GM18498 (cell line): ENCODE measurements around the gene OR8A1.

Source experiments
- ATAC-seq: cut with Tn5 transposase; IDR thresholded peaks from one replicate; pipeline ENCODE4 v1.9.1; 2021; ENCODE audit warnings: mild to moderate bottlenecking, moderate library complexity; ENCODE audit not compliant: unreplicated experiment

The OR8A1 gene

GRCh38 chr11:124569697-124570096 is at the start of gene OR8A1:
Gene OR8A1, plus strand, starts transcription at chr11:124569997. Its CDS starts 123 bp downstream, at chr11:124570120.
- ATAC-seq = no peak

DNA sequence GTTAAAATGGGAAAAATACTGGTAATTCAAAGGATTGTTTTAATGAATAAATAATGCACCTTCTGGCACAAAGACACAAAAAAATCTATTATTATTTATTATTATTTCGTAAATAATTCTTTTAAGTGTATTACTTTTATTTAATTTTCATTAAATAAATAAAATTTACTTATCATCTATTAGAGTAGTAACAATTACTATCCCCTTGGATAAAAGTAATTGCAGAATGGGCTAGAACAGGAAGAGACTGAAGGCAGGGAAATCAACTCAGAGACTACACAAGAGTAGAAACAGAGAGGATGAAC is 49.3 kb upstream of the OR8A1 start:
- ATAC-seq = no peak

DNA sequence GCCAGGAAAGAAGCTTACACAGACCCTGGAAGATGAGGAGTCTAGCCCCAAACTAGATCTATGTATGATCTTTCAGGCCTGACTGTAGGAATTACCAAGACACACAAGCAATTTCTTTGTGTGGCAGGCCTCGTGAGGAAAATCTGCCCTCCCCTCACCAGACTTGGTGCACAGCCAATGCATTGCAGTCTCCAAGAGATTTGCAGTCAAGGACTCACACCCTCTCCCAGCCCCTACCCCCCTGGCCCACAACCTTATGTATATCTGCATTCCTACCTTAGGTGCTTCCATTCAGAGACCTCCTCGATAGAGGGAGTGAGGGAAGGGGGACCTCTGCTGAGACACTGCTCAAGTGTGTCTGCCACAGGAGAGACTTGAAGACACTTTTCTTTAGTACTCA is 36.2 kb upstream of the OR8A1 start:
- ATAC-seq = no peak

DNA sequence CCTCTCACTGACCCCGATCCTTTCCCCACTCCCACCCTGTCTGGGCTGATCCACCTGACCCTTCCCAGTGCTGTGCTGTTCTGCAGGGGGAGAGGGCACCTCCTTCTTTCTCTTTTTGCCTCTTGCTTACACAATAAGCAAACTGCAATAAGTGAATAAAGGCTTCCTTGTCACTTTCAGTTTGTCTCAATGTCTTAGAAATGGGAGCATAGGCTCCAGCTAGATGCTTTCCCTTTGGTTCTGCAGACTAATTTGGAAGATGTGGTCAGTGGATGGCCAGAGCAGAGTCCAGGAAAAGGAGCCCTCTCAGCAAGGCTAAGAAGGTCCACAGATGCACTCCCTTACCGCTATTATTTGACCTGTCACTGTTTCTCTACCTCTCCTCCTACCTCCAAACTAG is 35.7 kb upstream of the OR8A1 start:
- no peak for ATAC-seq

- no peak for ATAC-seq
Observed at GRCh38 chr11:124535552-124536232, 34.1 kb upstream of the OR8A1 start.

GRCh38 chr11:124536520-124536919 is 33.3 kb upstream of the OR8A1 start:
- ATAC-seq = no peak

DNA sequence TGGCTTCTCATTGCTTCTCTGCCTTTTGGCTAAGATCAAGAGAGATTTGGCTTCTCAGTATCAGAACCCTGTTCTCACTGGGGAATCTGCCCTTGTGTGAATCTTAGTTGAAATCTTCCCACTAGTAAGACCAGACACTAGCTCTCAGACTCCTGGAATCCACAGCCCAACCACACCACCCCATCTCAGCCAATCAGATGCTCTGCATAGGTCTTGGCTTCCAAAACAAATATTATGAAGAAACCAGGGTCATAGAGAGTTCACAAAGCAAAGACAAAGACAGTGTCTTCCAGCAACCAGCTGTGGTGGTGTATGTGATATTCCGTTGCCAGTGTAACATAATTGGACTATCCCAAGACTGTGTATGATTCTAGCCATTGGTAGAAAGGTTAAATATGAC is 31.8 kb upstream of the OR8A1 start:
- no peak for ATAC-seq

DNA sequence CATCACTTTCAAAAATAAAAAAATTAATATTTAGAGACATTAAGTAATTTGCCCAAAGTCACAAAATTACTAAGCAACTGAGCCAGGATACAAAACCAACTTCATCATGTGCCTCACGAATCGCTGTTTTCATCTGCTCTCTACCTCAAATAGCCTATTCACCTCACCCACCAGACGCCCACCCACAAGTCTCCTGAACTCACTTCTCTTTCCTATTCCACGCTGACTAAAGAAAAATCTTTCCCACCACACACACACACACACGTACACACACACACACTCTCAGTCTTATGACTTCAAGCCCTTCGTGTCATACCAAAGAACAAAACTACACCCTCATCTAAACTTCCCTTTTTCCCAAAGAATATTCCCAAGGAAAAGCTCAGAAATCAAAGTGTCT is 28.6 kb upstream of the OR8A1 start:
- no peak for ATAC-seq

GRCh38 chr11:124543145-124543544 is 26.7 kb upstream of the OR8A1 start:
- no peak for ATAC-seq

DNA sequence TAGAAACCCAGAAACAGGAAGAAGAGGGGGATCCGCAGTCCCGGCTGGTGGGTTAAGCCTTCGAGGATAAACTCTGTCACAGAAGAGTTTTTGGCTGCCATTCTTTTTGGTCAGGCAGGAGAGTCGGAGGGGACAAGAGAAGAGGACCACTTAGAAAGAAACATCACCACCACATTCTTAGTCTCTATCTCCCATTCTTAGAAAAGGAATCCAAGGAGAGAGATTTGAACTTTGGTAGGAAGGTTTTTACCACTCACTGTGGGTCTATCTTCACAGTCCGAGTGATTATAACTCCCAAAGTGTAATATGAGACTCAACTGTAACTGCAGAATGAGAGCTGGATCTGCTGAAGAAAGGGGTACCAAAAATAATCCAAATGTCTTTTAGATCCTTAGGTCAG is 26.2 kb upstream of the OR8A1 start, which contains the start of gene OR8B12:
Gene OR8B12, minus strand, starts transcription at position 101 of the 400 bp plus-strand sequence. Its CDS starts 0 bp downstream, at position 101.
- ATAC-seq = no peak

- ATAC-seq = no peak
Observed at GRCh38 chr11:124551189-124551588, 18.6 kb upstream of the OR8A1 start.

GRCh38 chr11:124551987-124552386 is 17.8 kb upstream of the OR8A1 start:
- no peak for ATAC-seq

DNA sequence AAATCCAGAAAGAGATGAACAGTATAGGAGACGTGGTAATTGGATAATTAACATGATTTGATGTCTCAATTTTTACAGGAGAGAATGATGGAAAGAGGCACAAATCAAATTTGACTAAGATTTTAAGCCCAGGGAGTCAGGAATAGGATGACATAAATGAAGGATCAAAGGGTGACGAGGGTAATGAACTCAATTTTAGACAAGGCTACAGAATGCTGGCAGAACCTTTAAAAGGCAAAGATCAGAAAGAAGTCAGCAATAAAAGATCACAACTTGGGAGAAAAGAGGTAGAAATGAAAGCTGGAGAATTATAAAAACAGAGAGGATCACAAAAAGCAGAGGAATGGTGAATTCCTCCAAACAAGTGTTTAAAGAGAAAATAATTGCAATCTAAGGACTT is 13.0 kb upstream of the OR8A1 start:
- no peak for ATAC-seq

GRCh38 chr11:124570160-124570559 is 363 bp downstream of the OR8A1 start:
- no peak for ATAC-seq

- no peak for ATAC-seq
Observed at GRCh38 chr11:124577716-124578427, 8.1 kb downstream of the OR8A1 start.

GRCh38 chr11:124578761-124579160 is 9.0 kb downstream of the OR8A1 start:
- ATAC-seq = no peak

- no peak for ATAC-seq
Observed at GRCh38 chr11:124581817-124582216, 12.0 kb downstream of the OR8A1 start.

- no peak for ATAC-seq
Observed at GRCh38 chr11:124582565-124582964, 12.8 kb downstream of the OR8A1 start.

GRCh38 chr11:124583781-124584180 is 14.0 kb downstream of the OR8A1 start:
- no peak for ATAC-seq

DNA sequence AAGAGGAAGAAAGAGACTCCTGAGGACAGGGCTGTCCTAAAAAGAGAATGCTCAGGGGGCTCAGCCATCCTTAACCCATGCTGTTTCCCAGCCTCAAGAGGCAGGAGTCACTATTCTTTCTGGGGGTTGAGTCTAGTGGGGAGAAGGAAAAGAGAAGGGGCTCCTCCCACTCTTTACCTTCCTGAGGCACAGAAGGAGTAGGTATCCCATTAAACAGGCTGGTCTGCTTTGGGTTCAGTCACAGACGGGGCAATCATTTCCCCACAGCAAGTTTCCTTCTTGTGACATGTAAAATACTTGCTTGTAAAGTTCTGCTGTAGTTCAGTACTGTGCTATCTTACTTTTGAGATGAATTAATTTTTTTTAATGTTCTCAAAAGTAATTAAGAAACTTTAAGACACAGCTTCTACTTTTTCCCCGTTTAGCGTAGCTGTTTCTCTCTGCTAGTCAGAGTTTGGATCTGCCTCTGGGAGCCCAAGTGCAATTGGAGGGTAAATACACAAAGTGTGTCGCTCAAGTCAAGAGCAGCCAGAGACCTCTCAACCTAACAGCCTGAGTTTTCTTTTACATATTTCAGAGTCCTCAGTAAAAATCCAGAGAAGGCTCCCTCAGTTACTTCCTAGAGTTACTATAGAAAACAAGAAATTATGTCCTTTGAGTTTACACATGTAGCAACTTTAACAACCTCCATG is 15.0 kb downstream of the OR8A1 start:
- no peak for ATAC-seq

- ATAC-seq = peak; percentile 60
Observed at GRCh38 chr11:124586238-124586860, 16.6 kb downstream of the OR8A1 start.

DNA sequence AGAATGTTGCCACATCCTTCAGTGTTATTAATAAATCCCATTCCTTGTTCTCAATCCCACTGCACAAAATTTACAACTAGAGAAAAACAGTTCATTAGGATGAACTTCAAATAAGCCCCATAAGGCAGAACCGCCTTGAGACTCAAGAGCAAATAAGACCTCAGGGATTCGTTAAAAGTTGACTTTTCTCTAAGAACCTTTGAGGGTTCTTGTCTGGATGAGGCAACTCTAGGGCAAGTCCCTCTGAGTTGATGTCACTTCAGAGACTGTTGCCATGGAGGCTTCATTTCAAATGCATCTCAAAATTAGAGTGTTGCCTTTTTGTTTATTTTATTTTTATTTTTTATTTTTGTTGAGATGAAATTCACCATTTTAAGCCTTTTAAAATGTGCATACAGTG is 21.6 kb downstream of the OR8A1 start:
- ATAC-seq = no peak
